ENCODE measurements around the gene SRRD.

Gene SRRD

GRCh38 chr22:26452236-26453016 is 31.3 kb upstream of the SRRD start:
- in situ Hi-C loops (cut with MboI; ENCODE audit: low sequenced_read_pairs), result no loop called here

DNA sequence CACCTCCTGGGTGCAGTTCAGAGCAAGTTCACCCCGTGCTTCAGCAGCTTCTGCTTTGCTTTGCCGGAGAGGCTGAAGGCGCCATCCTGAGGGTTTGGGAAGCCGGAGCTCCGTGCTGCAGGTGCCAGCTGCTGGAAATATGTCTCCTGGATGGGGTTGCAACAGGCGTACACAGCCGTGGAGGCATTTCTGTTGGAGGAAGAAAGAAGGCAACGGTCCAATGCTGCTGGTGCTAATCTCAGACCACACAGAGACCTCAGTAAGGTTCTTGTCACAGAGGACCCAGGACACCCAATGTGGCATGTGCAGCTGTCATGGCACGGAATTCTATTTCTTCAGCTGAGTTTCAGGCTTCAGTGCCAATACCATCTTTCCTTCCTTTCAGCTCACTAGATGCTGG is 30.5 kb upstream of the SRRD start:
- in situ Hi-C loops (cut with MboI; ENCODE audit: low sequenced_read_pairs), result no loop called here

DNA sequence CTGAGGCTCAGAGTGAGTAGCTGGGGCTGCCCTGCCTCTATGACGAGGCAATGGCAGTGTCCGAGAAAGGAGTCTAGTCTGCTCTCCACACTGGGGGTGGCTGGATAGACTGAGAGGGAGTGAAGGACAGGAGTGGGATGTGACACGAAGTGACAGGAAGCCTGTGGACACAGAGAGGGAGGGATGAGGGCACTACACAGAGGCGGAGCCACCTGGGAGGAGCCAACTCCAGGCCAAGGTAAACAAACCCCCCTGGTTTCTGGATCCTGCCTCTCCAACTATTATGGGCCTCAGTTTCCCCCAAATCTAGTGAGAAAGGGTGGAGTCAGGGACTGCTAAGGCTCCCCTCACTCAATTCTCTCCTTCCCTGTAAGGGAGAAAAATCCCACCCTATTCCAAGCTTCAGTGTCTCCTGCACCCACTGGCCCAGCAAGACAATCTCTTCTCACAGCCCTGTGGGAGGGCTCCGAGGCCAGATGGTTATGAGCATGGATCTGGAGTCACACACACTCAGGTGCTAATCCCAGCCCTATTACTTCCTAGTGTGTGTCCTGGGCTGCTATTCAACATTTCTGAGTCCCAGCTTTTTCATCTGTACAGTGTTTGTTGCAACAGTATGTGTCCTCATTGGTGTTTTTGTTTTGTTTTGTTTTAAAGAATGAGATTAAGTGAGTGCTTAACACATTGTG is 29.7 kb upstream of the SRRD start:
- in situ Hi-C loops (cut with MboI; ENCODE audit: low sequenced_read_pairs), result no loop called here

- in situ Hi-C loops (cut with MboI; ENCODE audit: low sequenced_read_pairs), result no loop called here
These were observed 25.9 kb upstream of the SRRD start for GRCh38 chr22:26457661-26458272.

GRCh38 chr22:26460202-26460601 is 23.5 kb upstream of the SRRD start:
- in situ Hi-C loops (cut with MboI; ENCODE audit: low sequenced_read_pairs), result loop anchor here (5.0 kb wide), 1 partner anchor 68 kb away; no protein-coding TSS in a partner anchor

DNA sequence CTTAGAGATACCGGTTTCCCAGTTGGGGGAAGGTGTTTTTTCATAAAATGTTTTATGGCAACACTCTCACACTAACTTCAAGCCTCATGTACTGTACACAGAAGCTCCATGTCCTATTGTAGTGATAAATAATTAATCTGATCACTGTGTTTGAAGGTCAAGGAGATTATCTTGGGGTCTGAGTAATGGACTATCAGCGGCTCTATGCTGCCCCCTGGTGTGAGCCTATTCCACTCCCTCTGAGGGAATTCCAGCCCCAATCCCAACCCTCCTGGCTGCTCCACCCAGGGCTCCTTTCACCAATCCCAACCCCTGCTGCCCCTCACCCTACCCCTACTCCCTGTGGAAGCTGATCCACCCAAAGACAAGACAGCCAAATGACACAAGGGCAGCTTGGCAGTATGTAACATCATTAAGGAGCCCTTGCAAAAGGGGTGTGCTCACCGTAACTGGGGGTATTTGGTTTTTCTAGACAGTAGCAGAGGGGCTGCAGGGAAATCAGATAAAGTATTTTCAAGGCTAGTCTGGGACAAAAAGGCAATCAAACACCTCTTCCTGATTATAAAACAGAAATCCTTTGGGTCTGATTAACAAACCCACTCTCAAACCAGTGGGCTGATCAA is 22.4 kb upstream of the SRRD start:
- in situ Hi-C loops (cut with MboI; ENCODE audit: low sequenced_read_pairs), result loop anchor here (5.0 kb wide), 1 partner anchor 69 kb away; no protein-coding TSS in a partner anchor

- in situ Hi-C loops (cut with MboI; ENCODE audit: low sequenced_read_pairs), result loop anchor here (5.0 kb wide), 1 partner anchor 70 kb away; no protein-coding TSS in a partner anchor
These were observed 21.6 kb upstream of the SRRD start for GRCh38 chr22:26462051-26462450.

- in situ Hi-C loops (cut with MboI; ENCODE audit: low sequenced_read_pairs), result loop anchor here (5.0 kb wide), 1 partner anchor 70 kb away; no protein-coding TSS in a partner anchor
These were observed 21.0 kb upstream of the SRRD start for GRCh38 chr22:26462641-26463040.

- in situ Hi-C loops (cut with MboI; ENCODE audit: low sequenced_read_pairs), result loop anchor here (5.0 kb wide), 1 partner anchor 71 kb away; no protein-coding TSS in a partner anchor
These were observed 20.5 kb upstream of the SRRD start for GRCh38 chr22:26463101-26463661.

GRCh38 chr22:26463688-26464087 is 20.0 kb upstream of the SRRD start:
- in situ Hi-C loops (cut with MboI; ENCODE audit: low sequenced_read_pairs), result loop anchor here (5.0 kb wide), 1 partner anchor 71 kb away; no protein-coding TSS in a partner anchor

GRCh38 chr22:26464312-26464711 is 19.4 kb upstream of the SRRD start:
- in situ Hi-C loops (cut with MboI; ENCODE audit: low sequenced_read_pairs), result loop anchor here (5.0 kb wide), 1 partner anchor 72 kb away; no protein-coding TSS in a partner anchor

GRCh38 chr22:26466196-26466595 is 17.5 kb upstream of the SRRD start:
- in situ Hi-C loops (cut with MboI; ENCODE audit: low sequenced_read_pairs), result no loop called here

- in situ Hi-C loops (cut with MboI; ENCODE audit: low sequenced_read_pairs), result no loop called here
These were observed 12.9 kb upstream of the SRRD start for GRCh38 chr22:26470807-26471206.

DNA sequence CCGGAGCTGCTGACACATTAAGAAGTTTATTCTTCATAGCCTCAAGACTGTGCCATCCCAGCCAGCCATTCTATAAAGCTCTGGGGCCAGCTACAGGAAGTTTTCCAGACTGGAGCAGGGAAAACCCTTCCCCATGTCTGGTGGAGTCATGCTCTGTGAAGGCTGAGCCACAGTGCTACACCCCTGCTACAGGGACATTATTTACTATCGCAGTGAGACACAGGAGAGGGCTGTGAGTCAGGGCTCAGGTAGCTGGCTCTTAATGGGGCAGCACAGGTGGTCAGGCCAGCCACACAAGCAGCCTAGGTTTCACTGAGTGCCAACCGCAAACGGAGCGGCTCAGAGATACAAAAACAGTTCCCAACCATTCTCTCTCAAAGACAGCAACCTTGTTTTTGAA is 12.2 kb upstream of the SRRD start:
- in situ Hi-C loops (cut with MboI; ENCODE audit: low sequenced_read_pairs), result no loop called here

- in situ Hi-C loops (cut with MboI; ENCODE audit: low sequenced_read_pairs), result no loop called here
These were observed 9.0 kb upstream of the SRRD start for GRCh38 chr22:26474682-26475081.

DNA sequence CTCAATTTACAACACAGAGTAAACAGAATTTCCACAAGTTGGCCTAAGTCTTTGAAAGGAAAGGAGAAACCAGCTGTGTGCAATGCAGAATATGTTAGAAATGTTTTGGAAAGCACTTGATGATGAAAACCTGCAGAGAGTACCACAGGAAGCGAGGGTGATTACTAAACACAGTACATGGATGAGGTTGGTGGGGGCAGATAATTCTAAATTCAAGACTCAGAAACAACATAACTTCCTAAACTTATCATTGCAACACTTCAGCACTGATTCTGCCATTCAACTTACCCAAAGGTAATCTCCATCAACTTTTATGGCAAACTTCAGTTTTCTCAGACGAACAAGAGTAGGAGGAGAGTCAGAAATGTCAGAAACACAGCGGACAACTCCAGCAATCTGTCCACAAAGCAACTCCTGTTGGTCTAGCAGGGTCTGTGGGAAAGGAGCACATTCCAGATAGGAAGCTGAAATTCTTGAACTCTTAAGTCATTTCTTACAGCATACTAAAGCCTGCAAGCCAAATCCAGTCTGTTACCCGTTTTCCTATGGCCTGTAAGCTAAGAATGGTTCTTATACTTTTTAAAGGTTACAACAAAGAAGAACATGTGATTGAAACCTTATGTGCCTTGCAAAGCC is 6.9 kb upstream of the SRRD start:
- in situ Hi-C loops (cut with MboI; ENCODE audit: low sequenced_read_pairs), result no loop called here

DNA sequence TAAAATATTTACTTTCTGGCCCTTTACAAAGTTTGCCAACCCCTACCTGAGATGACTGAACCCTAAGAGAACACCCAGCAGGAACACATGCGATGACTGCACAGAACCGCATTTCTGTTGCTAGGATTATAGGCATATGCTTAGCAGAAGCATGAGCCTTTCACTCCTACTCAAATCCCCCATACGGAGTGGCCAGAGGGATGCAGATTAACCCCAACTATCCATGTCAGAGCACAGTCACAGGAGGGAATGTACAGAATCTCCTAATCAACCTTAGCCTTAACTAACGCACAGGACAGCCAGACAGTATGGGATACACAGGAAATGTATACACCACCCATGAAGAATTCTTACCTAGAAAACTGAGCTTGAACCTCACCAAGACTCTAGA is 6.3 kb upstream of the SRRD start:
- in situ Hi-C loops (cut with MboI; ENCODE audit: low sequenced_read_pairs), result no loop called here

GRCh38 chr22:26479043-26479791 is 4.5 kb upstream of the SRRD start:
- in situ Hi-C loops (cut with MboI; ENCODE audit: low sequenced_read_pairs), result no loop called here

GRCh38 chr22:26479792-26480610 is 3.7 kb upstream of the SRRD start:
- in situ Hi-C loops (cut with MboI; ENCODE audit: low sequenced_read_pairs), result no loop called here

Measured in HL-60/S4 (cell line).